GM11168 (cell line): Measurements from ENCODE around the gene CSNK2A3.
"Not testable (repeated sequence)": the region's sequence is repeated elsewhere in the genome, so short reads cannot be mapped to it uniquely, and the experiment has no call there.

ENCODE experiments used
- in situ Hi-C: fragments of 300-500 bp; cut with MboI; formaldehyde crosslinking; loops from one replicate; pipeline ENCODE4 v1.12.0; 2022; ENCODE audit warnings: low sequenced_read_pairs; ENCODE audit not compliant: unreplicated experiment

Gene CSNK2A3

GRCh38 chr11:11352878-11353277, at the start of gene CSNK2A3:
Gene CSNK2A3, minus strand, starts transcription at chr11:11353250. Its CDS starts 131 bp downstream, at chr11:11353119.
- in situ Hi-C loops, result not testable (repeated sequence)

- in situ Hi-C loops, result no loop called here
These were observed 49.0 kb upstream of the CSNK2A3 start for GRCh38 chr11:11401960-11402535.

DNA sequence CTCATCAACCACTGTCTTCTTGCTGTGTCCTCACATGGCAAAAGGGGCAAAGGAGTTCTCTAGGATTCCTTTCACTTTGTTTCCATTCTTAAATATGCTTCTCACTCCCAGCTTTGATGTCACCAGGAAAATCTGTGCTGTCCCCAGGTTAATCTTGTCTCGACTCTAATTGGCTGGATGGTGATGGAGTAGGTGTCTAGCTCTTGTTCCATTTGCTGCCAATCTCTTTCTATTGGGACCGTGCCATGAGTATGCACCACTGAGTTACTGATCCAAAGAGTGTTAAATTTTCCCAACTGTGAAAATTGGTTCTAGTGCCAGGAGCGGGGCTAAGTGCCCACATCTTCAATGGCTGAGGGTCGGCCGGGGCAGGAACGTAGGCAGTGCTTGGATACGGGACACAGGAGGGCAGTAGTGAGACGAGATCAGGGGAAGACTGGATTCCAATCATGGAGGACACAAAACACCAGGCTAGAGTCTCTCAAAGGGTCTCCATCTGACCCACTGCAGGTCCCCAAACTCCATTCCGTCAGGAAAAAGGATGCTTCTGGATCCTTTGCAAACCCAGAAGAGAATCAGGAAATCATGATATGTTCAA, 47.7 kb upstream of the CSNK2A3 start:
- in situ Hi-C loops, result no loop called here

GRCh38 chr11:11400121-11400520, 47.1 kb upstream of the CSNK2A3 start:
- in situ Hi-C loops, result no loop called here

DNA sequence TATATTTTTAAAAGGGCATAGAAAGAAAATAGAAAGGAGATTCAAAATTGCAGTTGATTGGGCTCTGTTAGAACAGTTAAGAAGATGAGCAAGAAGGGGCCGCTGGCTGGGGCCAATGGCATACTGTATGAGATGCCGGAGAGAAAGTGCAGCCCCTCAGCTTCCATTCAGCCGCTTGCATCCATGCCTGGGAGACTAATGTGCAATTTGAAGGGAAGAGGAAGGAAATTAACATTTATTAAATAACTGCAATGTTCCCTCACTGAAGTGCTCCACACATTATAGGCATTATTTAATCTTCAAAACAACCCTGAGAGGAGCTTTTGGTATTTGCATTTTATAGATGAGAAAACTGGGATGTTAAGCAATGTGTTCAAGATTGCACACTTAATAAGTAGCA, 44.7 kb upstream of the CSNK2A3 start:
- in situ Hi-C loops, result no loop called here

DNA sequence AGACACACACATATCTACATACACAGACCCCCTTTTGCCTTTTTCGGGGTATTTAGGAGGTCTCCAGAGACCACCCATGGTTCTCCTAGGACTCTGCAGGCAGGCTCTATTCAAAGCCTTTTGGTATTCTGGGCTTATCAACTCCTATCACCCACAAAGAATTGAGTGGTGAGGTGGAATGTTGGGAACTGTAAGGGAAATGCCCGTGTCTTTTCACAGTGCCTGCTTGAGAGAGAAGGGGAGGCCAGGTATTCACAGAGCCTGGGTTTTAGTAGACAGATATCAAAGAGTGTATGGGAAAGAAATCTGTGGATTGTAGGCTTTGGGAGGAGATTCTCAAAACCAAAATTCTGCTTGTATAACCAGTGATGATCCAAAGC, 44.0 kb upstream of the CSNK2A3 start:
- in situ Hi-C loops, result no loop called here

DNA sequence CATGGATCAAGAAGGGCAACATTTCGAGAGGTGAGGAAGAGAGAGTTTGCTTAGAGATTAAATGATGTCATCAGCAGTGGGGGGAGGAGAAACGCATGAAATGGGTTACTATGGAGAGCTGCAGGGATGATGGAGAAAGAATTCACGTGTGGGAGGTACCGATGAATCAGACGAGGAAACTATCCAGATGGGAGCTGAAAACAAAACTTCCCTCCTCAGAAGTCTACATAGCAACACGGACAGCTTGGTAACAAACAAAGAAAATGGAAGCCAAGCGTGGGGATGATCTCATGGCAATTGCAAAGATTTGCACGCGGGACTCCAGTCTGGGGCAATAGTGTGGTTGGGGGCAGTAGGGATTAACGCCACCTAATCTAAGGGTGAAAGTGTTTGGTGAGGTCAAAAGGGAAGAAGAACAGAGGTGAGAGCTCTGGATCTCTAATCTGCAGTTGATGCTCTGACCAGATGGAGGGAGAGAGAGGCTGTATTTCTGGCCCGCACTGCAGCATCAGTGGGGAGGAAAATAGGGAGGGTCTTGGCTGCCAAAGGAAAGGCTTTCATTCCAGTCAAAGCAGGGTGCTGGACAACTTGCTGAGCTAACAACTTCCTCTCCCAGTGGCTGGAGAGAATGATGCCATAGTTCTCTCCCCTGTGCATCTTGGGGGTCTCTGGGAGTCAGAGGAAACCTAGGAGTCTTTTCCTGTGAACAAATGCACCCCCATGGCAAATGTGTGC, 43.4 kb upstream of the CSNK2A3 start:
- in situ Hi-C loops, result no loop called here

DNA sequence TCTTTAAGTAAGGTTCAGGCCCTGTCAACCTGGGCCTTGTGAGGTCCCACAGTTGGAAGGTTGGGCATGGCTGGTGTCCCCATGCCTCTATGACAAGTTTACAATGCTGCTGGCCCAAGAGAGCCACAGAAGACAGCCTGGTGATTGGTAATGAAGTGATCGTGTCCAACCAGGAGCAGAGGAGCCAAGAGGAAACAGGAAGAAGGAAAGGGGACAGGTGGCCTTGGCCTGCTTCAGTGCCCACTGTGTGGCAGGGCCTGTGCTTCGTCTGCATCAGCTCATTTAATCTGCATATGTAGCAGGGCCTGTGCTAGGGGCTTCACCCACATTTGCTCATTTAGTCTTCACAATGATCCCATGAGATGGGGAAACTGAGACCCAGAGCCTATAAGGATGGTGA, 42.1 kb upstream of the CSNK2A3 start:
- in situ Hi-C loops, result no loop called here

- in situ Hi-C loops, result no loop called here
These were observed 41.2 kb upstream of the CSNK2A3 start for GRCh38 chr11:11394241-11394640.

GRCh38 chr11:11391796-11392463, 38.9 kb upstream of the CSNK2A3 start:
- in situ Hi-C loops, result no loop called here

- in situ Hi-C loops, result no loop called here
These were observed 38.1 kb upstream of the CSNK2A3 start for GRCh38 chr11:11391169-11391568.

- in situ Hi-C loops, result no loop called here
These were observed 37.2 kb upstream of the CSNK2A3 start for GRCh38 chr11:11390068-11390771.

- in situ Hi-C loops, result no loop called here
These were observed 36.2 kb upstream of the CSNK2A3 start for GRCh38 chr11:11389238-11389637.

DNA sequence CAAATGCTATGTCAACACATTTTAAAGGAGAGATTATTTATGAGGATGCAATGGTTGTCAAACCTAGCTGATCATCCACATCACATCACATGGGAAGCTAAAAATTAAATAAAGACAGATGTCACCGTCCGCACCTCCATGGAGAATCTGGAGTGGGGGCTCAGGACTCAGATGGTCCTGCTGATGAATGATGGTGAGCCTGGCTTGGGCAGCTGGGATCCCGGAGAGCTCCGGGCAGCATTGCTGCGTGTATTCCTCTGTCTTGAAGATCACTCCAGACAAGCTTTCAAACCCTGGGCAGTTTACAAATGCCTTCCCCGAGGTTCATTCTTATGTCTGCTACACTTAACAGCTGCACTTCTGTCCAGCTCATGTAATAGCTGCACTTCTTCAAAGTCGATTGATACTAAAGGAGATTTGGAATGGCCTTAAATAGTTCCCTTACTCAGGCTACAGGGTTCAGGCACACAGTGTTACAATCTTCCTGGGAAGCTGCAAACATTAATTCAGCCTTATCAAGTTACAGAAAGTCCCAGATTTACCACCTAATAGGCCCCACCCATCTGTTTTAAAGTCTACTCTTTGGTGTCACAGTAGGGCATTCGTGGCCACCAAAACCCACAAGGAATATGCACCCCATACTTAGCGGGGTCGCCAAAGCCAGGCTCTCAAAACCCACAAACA, 34.7 kb upstream of the CSNK2A3 start:
- in situ Hi-C loops, result no loop called here

- in situ Hi-C loops, result no loop called here
These were observed 34.2 kb upstream of the CSNK2A3 start for GRCh38 chr11:11387207-11387606.

GRCh38 chr11:11384829-11385228, 31.8 kb upstream of the CSNK2A3 start:
- in situ Hi-C loops, result no loop called here

DNA sequence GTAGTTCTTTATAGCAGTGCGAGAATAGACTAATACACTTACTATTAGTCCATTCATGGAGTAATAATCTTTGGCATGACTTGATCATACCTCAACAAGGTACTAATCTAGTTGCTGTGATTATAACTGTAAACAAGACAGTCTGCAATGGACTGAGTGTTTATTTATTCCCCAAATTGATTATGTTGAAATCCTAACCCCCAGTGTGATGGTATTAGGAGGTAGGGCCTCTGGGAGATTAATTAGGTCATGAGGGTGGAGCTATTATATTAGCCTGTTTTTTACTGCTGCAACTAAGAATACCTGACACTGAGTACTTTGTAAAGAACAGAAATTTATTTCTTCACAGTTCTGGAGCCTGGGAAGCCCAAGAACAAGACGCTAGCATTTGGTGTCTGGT, 30.9 kb upstream of the CSNK2A3 start:
- in situ Hi-C loops, result no loop called here

GRCh38 chr11:11382858-11383532, 29.9 kb upstream of the CSNK2A3 start:
- in situ Hi-C loops, result no loop called here

- in situ Hi-C loops, result no loop called here
These were observed 28.5 kb upstream of the CSNK2A3 start for GRCh38 chr11:11381471-11382105.
